ENCODE data around the gene ZMYND10.

- TF ChIP-seq ZNF263 (CRISPR knock-in tag; IDR thresholded peaks at IDR 0.05; ENCODE audit: low read depth) (no peak), CTCF (IDR thresholded peaks at IDR 0.05) (no peak), RELA (CRISPR knock-in tag; IDR thresholded peaks at IDR 0.05; ENCODE audit: borderline replicate concordance) (no peak), CREM (CRISPR knock-in tag; IDR thresholded peaks at IDR 0.05) (no peak), ZNF416 (CRISPR knock-in tag; IDR thresholded peaks at IDR 0.05) (no peak), PRRX2 (CRISPR knock-in tag; IDR thresholded peaks at IDR 0.05) (no peak)
These were observed 20.3 kb upstream of the ZMYND10 start for GRCh38 chr3:50365842-50366220.

All from WTC11 (cell line).